ENCODE results near the gene POLR2M.

POLR2M gene

GRCh38 chr15:57718309-57718708, 11.8 kb downstream of the POLR2M start:
- Histone ChIP-seq H3K4me1 (ENCODE audit: control insufficient read depth, insufficient read depth, low read length, unreplicated experiment) (no peaks in the 10 kb centered on the region), H3K4me3 (ENCODE audit: low read depth, low read length) (no peak overlapping the region), H3K27me3 (ENCODE audit: insufficient read depth, low read length) (no peaks in the 10 kb centered on the region), H2AFZ (ENCODE audit: low read length, unreplicated experiment) (no peak overlapping the region), H3K36me3 (ENCODE audit: insufficient read depth, low read length) (peaks cover 10% of the 10 kb centered on the region; the same call in 1 of the 2 replicates), H3K27ac (ENCODE audit: low read depth, low read length) (no peak overlapping the region), H3K79me2 (ENCODE audit: control insufficient read depth, insufficient read depth, low read length, unreplicated experiment) (peaks cover 4% of the 10 kb centered on the region)

GRCh38 chr15:57720867-57721266, 14.4 kb downstream of the POLR2M start:
- H3K4me3 ChIP-seq (ENCODE audit: low read depth, low read length): no peak overlapping the region
- H3K27me3 ChIP-seq (ENCODE audit: insufficient read depth, low read length): no peaks in the 10 kb centered on the region
- H3K36me3 ChIP-seq (ENCODE audit: insufficient read depth, low read length): 0 out of 2 replicates have a peak, but pooled peaks cover 5% of the 10 kb centered on the region
- H3K79me2 ChIP-seq (ENCODE audit: control insufficient read depth, insufficient read depth, low read length, unreplicated experiment): no peaks in the 10 kb centered on the region
- no peak overlapping the region for H2AFZ ChIP-seq (ENCODE audit: low read length, unreplicated experiment)
- no peaks in the 10 kb centered on the region for H3K4me1 ChIP-seq (ENCODE audit: control insufficient read depth, insufficient read depth, low read length, unreplicated experiment)
- H3K27ac ChIP-seq (ENCODE audit: low read depth, low read length): no peak overlapping the region

GRCh38 chr15:57726411-57726810, 19.9 kb downstream of the POLR2M start:
- H3K79me2 ChIP-seq (ENCODE audit: control insufficient read depth, insufficient read depth, low read length, unreplicated experiment): no peaks in the 10 kb centered on the region
- no peak overlapping the region for H3K4me3 ChIP-seq (ENCODE audit: low read depth, low read length)
- H3K4me1 ChIP-seq (ENCODE audit: control insufficient read depth, insufficient read depth, low read length, unreplicated experiment): no peaks in the 10 kb centered on the region
- no peaks in the 10 kb centered on the region for H3K36me3 ChIP-seq (ENCODE audit: insufficient read depth, low read length)
- H2AFZ ChIP-seq (ENCODE audit: low read length, unreplicated experiment): no peak overlapping the region
- H3K27me3 ChIP-seq (ENCODE audit: insufficient read depth, low read length): no peaks in the 10 kb centered on the region
- H3K27ac ChIP-seq (ENCODE audit: low read depth, low read length): no peak overlapping the region

GRCh38 chr15:57727031-57727430, 20.5 kb downstream of the POLR2M start:
- H3K79me2 ChIP-seq (ENCODE audit: control insufficient read depth, insufficient read depth, low read length, unreplicated experiment): no peaks in the 10 kb centered on the region
- H2AFZ ChIP-seq (ENCODE audit: low read length, unreplicated experiment): no peak overlapping the region
- H3K4me3 ChIP-seq (ENCODE audit: low read depth, low read length): no peak overlapping the region
- no peak overlapping the region for H3K27ac ChIP-seq (ENCODE audit: low read depth, low read length)
- no peaks in the 10 kb centered on the region for H3K27me3 ChIP-seq (ENCODE audit: insufficient read depth, low read length)
- H3K36me3 ChIP-seq (ENCODE audit: insufficient read depth, low read length): no peaks in the 10 kb centered on the region
- no peaks in the 10 kb centered on the region for H3K4me1 ChIP-seq (ENCODE audit: control insufficient read depth, insufficient read depth, low read length, unreplicated experiment)

GRCh38 chr15:57728436-57728835, 21.9 kb downstream of the POLR2M start:
- Histone ChIP-seq H3K4me1 (ENCODE audit: control insufficient read depth, insufficient read depth, low read length, unreplicated experiment) (peaks cover 6% of the 10 kb centered on the region), H3K4me3 (ENCODE audit: low read depth, low read length) (no peak overlapping the region), H2AFZ (ENCODE audit: low read length, unreplicated experiment) (no peak overlapping the region), H3K79me2 (ENCODE audit: control insufficient read depth, insufficient read depth, low read length, unreplicated experiment) (no peaks in the 10 kb centered on the region), H3K36me3 (ENCODE audit: insufficient read depth, low read length) (no peaks in the 10 kb centered on the region), H3K27ac (ENCODE audit: low read depth, low read length) (no peak overlapping the region), H3K27me3 (ENCODE audit: insufficient read depth, low read length) (no peaks in the 10 kb centered on the region)

GRCh38 chr15:57730876-57731275, 24.4 kb downstream of the POLR2M start:
- Histone ChIP-seq H2AFZ (ENCODE audit: low read length, unreplicated experiment) (no peak overlapping the region), H3K27ac (ENCODE audit: low read depth, low read length) (no peak overlapping the region), H3K27me3 (ENCODE audit: insufficient read depth, low read length) (no peaks in the 10 kb centered on the region), H3K4me3 (ENCODE audit: low read depth, low read length) (no peak overlapping the region), H3K36me3 (ENCODE audit: insufficient read depth, low read length) (no peaks in the 10 kb centered on the region), H3K79me2 (ENCODE audit: control insufficient read depth, insufficient read depth, low read length, unreplicated experiment) (no peaks in the 10 kb centered on the region), H3K4me1 (ENCODE audit: control insufficient read depth, insufficient read depth, low read length, unreplicated experiment) (peaks cover 6% of the 10 kb centered on the region)

- H2AFZ ChIP-seq (ENCODE audit: low read length, unreplicated experiment): no peak overlapping the region
- no peaks in the 10 kb centered on the region for H3K79me2 ChIP-seq (ENCODE audit: control insufficient read depth, insufficient read depth, low read length, unreplicated experiment)
- H3K27ac ChIP-seq (ENCODE audit: low read depth, low read length): no peak overlapping the region
- no peak overlapping the region for H3K4me3 ChIP-seq (ENCODE audit: low read depth, low read length)
- H3K4me1 ChIP-seq (ENCODE audit: control insufficient read depth, insufficient read depth, low read length, unreplicated experiment): peaks cover 6% of the 10 kb centered on the region
- no peaks in the 10 kb centered on the region for H3K27me3 ChIP-seq (ENCODE audit: insufficient read depth, low read length)
- H3K36me3 ChIP-seq (ENCODE audit: insufficient read depth, low read length): no peaks in the 10 kb centered on the region
Measured at GRCh38 chr15:57731530-57732103, 25.1 kb downstream of the POLR2M start.

GRCh38 chr15:57732526-57733331, 26.2 kb downstream of the POLR2M start:
- no peak overlapping the region for H2AFZ ChIP-seq (ENCODE audit: low read length, unreplicated experiment)
- H3K4me3 ChIP-seq (ENCODE audit: low read depth, low read length): peak overlapping the region; percentile 43; the same call in 1 of the 2 replicates

GRCh38 chr15:57734860-57735259, 28.3 kb downstream of the POLR2M start:
- H3K4me1 ChIP-seq (ENCODE audit: control insufficient read depth, insufficient read depth, low read length, unreplicated experiment): peaks cover 6% of the 10 kb centered on the region
- H2AFZ ChIP-seq (ENCODE audit: low read length, unreplicated experiment): no peak overlapping the region
- no peak overlapping the region for H3K27ac ChIP-seq (ENCODE audit: low read depth, low read length)
- H3K4me3 ChIP-seq (ENCODE audit: low read depth, low read length): no peak overlapping the region
- H3K79me2 ChIP-seq (ENCODE audit: control insufficient read depth, insufficient read depth, low read length, unreplicated experiment): no peaks in the 10 kb centered on the region
- no peaks in the 10 kb centered on the region for H3K27me3 ChIP-seq (ENCODE audit: insufficient read depth, low read length)
- no peaks in the 10 kb centered on the region for H3K36me3 ChIP-seq (ENCODE audit: insufficient read depth, low read length)

More at GRCh38 chr15:57732526-57733331, 26.2 kb downstream of the POLR2M start:
- no peaks in the 10 kb centered on the region for H3K36me3 ChIP-seq (ENCODE audit: insufficient read depth, low read length)
- H3K79me2 ChIP-seq (ENCODE audit: control insufficient read depth, insufficient read depth, low read length, unreplicated experiment): no peaks in the 10 kb centered on the region
- H3K4me1 ChIP-seq (ENCODE audit: control insufficient read depth, insufficient read depth, low read length, unreplicated experiment): peaks cover 6% of the 10 kb centered on the region
- no peaks in the 10 kb centered on the region for H3K27me3 ChIP-seq (ENCODE audit: insufficient read depth, low read length)
- H3K27ac ChIP-seq (ENCODE audit: low read depth, low read length): no peak overlapping the region

GRCh38 chr15:57735431-57735830, 28.9 kb downstream of the POLR2M start:
- H3K79me2 ChIP-seq (ENCODE audit: control insufficient read depth, insufficient read depth, low read length, unreplicated experiment): no peaks in the 10 kb centered on the region
- H3K27ac ChIP-seq (ENCODE audit: low read depth, low read length): no peak overlapping the region
- no peak overlapping the region for H2AFZ ChIP-seq (ENCODE audit: low read length, unreplicated experiment)
- no peak overlapping the region for H3K4me3 ChIP-seq (ENCODE audit: low read depth, low read length)
- H3K27me3 ChIP-seq (ENCODE audit: insufficient read depth, low read length): no peaks in the 10 kb centered on the region
- H3K4me1 ChIP-seq (ENCODE audit: control insufficient read depth, insufficient read depth, low read length, unreplicated experiment): peaks cover 6% of the 10 kb centered on the region
- H3K36me3 ChIP-seq (ENCODE audit: insufficient read depth, low read length): no peaks in the 10 kb centered on the region

GRCh38 chr15:57735891-57736290, 29.4 kb downstream of the POLR2M start:
- no peak overlapping the region for H3K4me3 ChIP-seq (ENCODE audit: low read depth, low read length)
- no peak overlapping the region for H2AFZ ChIP-seq (ENCODE audit: low read length, unreplicated experiment)
- no peaks in the 10 kb centered on the region for H3K79me2 ChIP-seq (ENCODE audit: control insufficient read depth, insufficient read depth, low read length, unreplicated experiment)
- no peak overlapping the region for H3K27ac ChIP-seq (ENCODE audit: low read depth, low read length)
- no peaks in the 10 kb centered on the region for H3K27me3 ChIP-seq (ENCODE audit: insufficient read depth, low read length)
- no peaks in the 10 kb centered on the region for H3K36me3 ChIP-seq (ENCODE audit: insufficient read depth, low read length)
- peaks cover 6% of the 10 kb centered on the region for H3K4me1 ChIP-seq (ENCODE audit: control insufficient read depth, insufficient read depth, low read length, unreplicated experiment)
